ENCODE results near the gene DNALI1. TPM values are rescaled to one million over a fixed set of nuclear protein-coding genes. Genes with fewer than 3 reads are reported as not detected.
"Not testable (repeated sequence)": the region's sequence is repeated elsewhere in the genome, so short reads cannot be mapped to it uniquely, and the experiment has no call there.

Gene DNALI1
- polyA plus RNA-seq, 1 experiment: 3.8 TPM

- Histone ChIP-seq H3K36me3 (ENCODE audit: control insufficient read depth, insufficient read depth, low read length) (peaks cover 16% of the 10 kb centered on the region), H3K4me3 (ENCODE audit: low read depth, low read length) (no peak overlapping the region), H3K27me3 (ENCODE audit: control insufficient read depth, insufficient read depth, low read length) (no peaks in the 10 kb centered on the region)
- CTCF ChIA-PET: interaction anchor here (1.1 kb wide), 1 partner anchor 106 kb away, joined by 4 read pairs; no protein-coding TSS in a partner anchor
- DNase-seq (ENCODE audit: low read depth): no peak
- no peak for TF ChIP-seq CTCF (IDR thresholded peaks at IDR 0.05; ENCODE audit: insufficient read depth, low read depth, low read length)
- POLR2A ChIA-PET: no interaction called here
These were observed 19.0 kb downstream of the DNALI1 start for GRCh38 chr1:37575692-37576091.

GRCh38 chr1:37584544-37584943 lies 27.8 kb downstream of the DNALI1 start:
- H3K36me3 ChIP-seq (ENCODE audit: control insufficient read depth, insufficient read depth, low read length): peaks cover 16% of the 10 kb centered on the region
- DNase-seq (ENCODE audit: low read depth); POLR2A ChIA-PET; H3K4me3 ChIP-seq (ENCODE audit: low read depth, low read length); CTCF ChIA-PET; H3K27me3 ChIP-seq (ENCODE audit: control insufficient read depth, insufficient read depth, low read length): not testable (repeated sequence)

GRCh38 chr1:37588939-37589338 lies 32.2 kb downstream of the DNALI1 start:
- CTCF ChIA-PET: interaction anchor here (1.0 kb wide), 1 partner anchor 15 kb away, joined by 3 read pairs; no protein-coding TSS in a partner anchor
- TF ChIP-seq CTCF (IDR thresholded peaks at IDR 0.05; ENCODE audit: insufficient read depth, low read depth, low read length): no peak
- POLR2A ChIA-PET: no interaction called here
- no peak for DNase-seq (ENCODE audit: low read depth)
- H3K4me3 ChIP-seq (ENCODE audit: low read depth, low read length): no peak overlapping the region
- peaks cover 9% of the 10 kb centered on the region for H3K36me3 ChIP-seq (ENCODE audit: control insufficient read depth, insufficient read depth, low read length)
- H3K27me3 ChIP-seq (ENCODE audit: control insufficient read depth, insufficient read depth, low read length): no peaks in the 10 kb centered on the region

GRCh38 chr1:37593726-37594125 lies 37.0 kb downstream of the DNALI1 start:
- no peak overlapping the region for H3K4me3 ChIP-seq (ENCODE audit: low read depth, low read length)

GRCh38 chr1:37595440-37596181 lies 38.9 kb downstream of the DNALI1 start, which contains the start of gene GNL2:
GNL2 (minus strand) TSS chr1:37595937; CDS start chr1:37595822, 115 bp downstream.
- ChIA-PET POLR2A (interaction anchor here (0.5 kb wide), 2 partner anchors 29 to 80 kb away, joined by 3 to 8 read pairs; no protein-coding TSS in a partner anchor), CTCF (interaction anchor here (1.8 kb wide), 1 partner anchor 87 kb away, joined by 6 read pairs; no protein-coding TSS in a partner anchor)
- no peak for TF ChIP-seq CTCF (IDR thresholded peaks at IDR 0.05; ENCODE audit: insufficient read depth, low read depth, low read length)
- Histone ChIP-seq H3K4me3 (ENCODE audit: low read depth, low read length) (peak within 1 kb of the TSS; percentile 69), H3K36me3 (ENCODE audit: control insufficient read depth, insufficient read depth, low read length) (peaks cover 4% of the 10 kb centered on the region), H3K27me3 (ENCODE audit: control insufficient read depth, insufficient read depth, low read length) (no peaks in the 10 kb centered on the region)
- DNase-seq (ENCODE audit: low read depth): peak; percentile 79

More at GRCh38 chr1:37593726-37594125, 37.0 kb downstream of the DNALI1 start:
- ChIA-PET CTCF (interaction anchor here (0.7 to 1.4 kb wide), 4 partner anchors 9 to 266 kb away, joined by 3 to 4 read pairs (median 3); no protein-coding TSS in a partner anchor), POLR2A (no interaction called here)
- Histone ChIP-seq H3K27me3 (ENCODE audit: control insufficient read depth, insufficient read depth, low read length) (no peaks in the 10 kb centered on the region), H3K36me3 (ENCODE audit: control insufficient read depth, insufficient read depth, low read length) (peaks cover 7% of the 10 kb centered on the region)
- TF ChIP-seq CTCF (IDR thresholded peaks at IDR 0.05; ENCODE audit: insufficient read depth, low read depth, low read length): no peak
- no peak for DNase-seq (ENCODE audit: low read depth)
